WI38 (cell line): ENCODE measurements around the gene MS4A8.

Source experiments
- H3K4me3 ChIP-seq: 2 replicates; pipeline ENCODE4 v1.5.1; 2011; ENCODE audit warnings: low read depth, mild to moderate bottlenecking, control low read depth, low read length
- CTCF ChIP-seq: IDR thresholded peaks from 2 replicates; pipeline ENCODE4 v1.5.1; 2012; ENCODE audit warnings: low read depth, mild to moderate bottlenecking, control low read depth, low read length

Gene MS4A8

GRCh38 chr11:60764879-60765278, 65.5 kb downstream of the MS4A8 start:
- H3K4me3 ChIP-seq = no peak overlapping the region
- TF ChIP-seq CTCF = no peak

- no peak for TF ChIP-seq CTCF
- H3K4me3 ChIP-seq = no peak overlapping the region
Measured at GRCh38 chr11:60765355-60765754, 65.9 kb downstream of the MS4A8 start.
